A673 (cell line): Measurements from ENCODE around the gene SUFU. TPM values are rescaled to one million over a fixed set of nuclear protein-coding genes. Genes with fewer than 3 reads are reported as not detected.

Source experiments
- BruUV-seq: library from RNA; stranded (reverse); fragments of 400-500 nt; replicated peaks from 2 replicates; lab custom pipeline; 2021; lab: Mats Ljungman, UMichigan
- CTCF ChIA-PET: fragments of 300-600 bp; sonication (Branson Sonifier 250); formaldehyde crosslinking; loops from one replicate; lab custom pipeline; 2022; ENCODE audit warnings: antibody characterized with exemption; lab: Charles Lee
- POLR2A ChIA-PET: fragments of 300-600 bp; sonication (Branson Sonifier 250); formaldehyde crosslinking; loops from one replicate; lab custom pipeline; 2022; ENCODE audit warnings: antibody characterized with exemption; ENCODE audit not compliant: low non-redundant PET; lab: Charles Lee
- DNase-seq: peaks from one replicate; pipeline ENCODE4 v3.0.0-alpha.2; 2015; ENCODE audit warnings: low spot score
- H3K27ac ChIP-seq: fragments of 200-600 bp; sonication (generic); 2 replicates; pipeline ENCODE4 v1.5.1; 2016; ENCODE audit warnings: mixed run types, low read depth, mild to moderate bottlenecking, mixed read lengths, antibody characterized with exemption, low read length; ENCODE audit not compliant: poor library complexity, severe bottlenecking
- H3K27me3 ChIP-seq: fragments of 200-600 bp; sonication (generic); replicated peaks from 2 replicates; pipeline ENCODE4 v1.6.1; 2017; ENCODE audit warnings: mixed run types, low read depth, mild to moderate bottlenecking, mixed read lengths, antibody characterized with exemption, low read length; ENCODE audit not compliant: insufficient read depth, poor library complexity
- H3K36me3 ChIP-seq: fragments of 200-600 bp; sonication (generic); 2 replicates; pipeline ENCODE4 v1.6.1; 2016; ENCODE audit warnings: mixed run types, mild to moderate bottlenecking, mixed read lengths, antibody characterized with exemption, low read length; ENCODE audit not compliant: insufficient read depth, poor library complexity, severe bottlenecking
- H3K4me1 ChIP-seq: fragments of 200-600 bp; sonication (generic); 2 replicates; pipeline ENCODE4 v1.6.1; 2017; ENCODE audit warnings: mixed run types, mild to moderate bottlenecking, mixed read lengths, antibody characterized with exemption, low read length; ENCODE audit not compliant: insufficient read depth, poor library complexity, severe bottlenecking
- H3K4me3 ChIP-seq: fragments of 200-600 bp; sonication (generic); 2 replicates; pipeline ENCODE4 v1.5.1; 2016; ENCODE audit warnings: low read depth, mixed run types, mild to moderate bottlenecking, mixed read lengths, low read length; ENCODE audit not compliant: poor library complexity, severe bottlenecking
- H3K9me3 ChIP-seq: fragments of 200-600 bp; sonication (generic); 2 replicates; pipeline ENCODE4 v1.6.1; 2016; ENCODE audit warnings: mixed run types, low read depth, mild to moderate bottlenecking, mixed read lengths, antibody characterized with exemption, low read length; ENCODE audit not compliant: poor library complexity, severe bottlenecking
- CTCF ChIP-seq: fragments of 300-800, 200-600 bp; sonication (generic); conservative IDR thresholded peaks from 2 replicates; pipeline ENCODE4 v1.5.1; 2017; ENCODE audit warnings: low read depth, mild to moderate bottlenecking, antibody characterized with exemption, low read length, moderate library complexity, mixed read lengths
- EZH2 ChIP-seq: fragments of 200-600 bp; sonication (generic); IDR thresholded peaks from 2 replicates; pipeline ENCODE4 v1.6.1; 2017; ENCODE audit warnings: borderline replicate concordance, low read depth, mild to moderate bottlenecking, mixed read lengths, antibody characterized with exemption, low read length; ENCODE audit not compliant: poor library complexity, severe bottlenecking
- intact Hi-C: fragments of 100-400 bp; cut with micrococcal nuclease; formaldehyde crosslinking; loops from one replicate; pipeline ENCODE4 v1.10.0; 2022; ENCODE audit not compliant: unreplicated experiment
- total RNA-seq: library from RNA; stranded (reverse); gene quantifications from 2 replicates; pipeline ENCODE4 v1.2.3, GENCODE V29; 2021

The SUFU gene
- total RNA-seq, 1 experiment from 2014 or later = 20.5 TPM

- Histone ChIP-seq H3K9me3 (no peaks in the 10 kb centered on the region), H3K36me3 (peaks cover 25% of the 10 kb centered on the region), H3K4me1 (no peaks in the 10 kb centered on the region), H3K27me3 (no peaks in the 10 kb centered on the region), H3K27ac (no peak overlapping the region), H3K4me3 (no peak overlapping the region)
- intact Hi-C loops = no loop called here
- TF ChIP-seq CTCF (no peak), EZH2 (no peak)
- CTCF ChIA-PET = interaction anchor here (0.6 to 0.7 kb wide), 2 partner anchors 12 to 32 kb away, joined by 4 to 8 read pairs; no protein-coding TSS in a partner anchor
- no TSS peak for BruUV-seq
- POLR2A ChIA-PET = no interaction called here
- DNase-seq = no peak
Observed at GRCh38 chr10:102475451-102476040, 28.2 kb upstream of the SUFU start.

DNA sequence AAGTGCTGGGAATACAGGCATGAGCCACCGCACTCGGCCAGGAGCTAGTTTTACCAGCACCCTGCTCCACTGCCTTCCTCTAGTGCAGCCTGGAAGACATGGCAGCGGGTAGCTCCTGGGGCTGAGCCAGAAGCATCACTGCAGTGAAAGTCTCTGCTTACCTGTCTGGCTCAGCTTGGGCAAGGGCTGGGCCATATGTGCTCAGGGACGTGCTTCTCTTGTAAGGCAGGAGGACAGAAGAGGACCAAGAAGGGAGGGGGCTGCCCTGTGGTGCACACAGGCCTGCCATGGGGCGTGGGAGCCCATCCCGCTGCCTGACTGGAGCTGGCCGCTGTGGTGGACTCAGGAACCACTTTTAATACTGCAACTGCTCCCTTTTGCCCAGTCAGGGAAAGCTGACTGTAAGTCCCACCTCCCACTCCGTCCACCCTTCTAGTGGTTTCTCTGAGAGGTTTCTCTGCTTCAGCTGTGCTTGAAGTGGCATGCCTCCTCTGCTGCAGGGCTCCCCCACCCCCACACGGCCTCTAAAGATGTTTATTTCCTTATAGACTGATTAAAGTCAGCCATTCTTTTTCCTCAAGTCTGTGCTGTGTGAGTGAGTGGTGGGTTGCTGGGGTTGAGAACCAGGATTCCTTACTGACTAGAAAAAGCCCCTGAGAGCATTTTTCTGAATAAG is 27.2 kb upstream of the SUFU start:
- H3K4me1 ChIP-seq = no peaks in the 10 kb centered on the region
- CTCF ChIA-PET = no interaction called here
- TSS peak; percentile 16 for BruUV-seq
- POLR2A ChIA-PET = no interaction called here
- intact Hi-C loops = no loop called here
- H3K9me3 ChIP-seq = no peaks in the 10 kb centered on the region
- TF ChIP-seq CTCF (no peak), EZH2 (no peak)
- peaks cover 27% of the 10 kb centered on the region for H3K36me3 ChIP-seq
- no peak overlapping the region for H3K4me3 ChIP-seq
- H3K27me3 ChIP-seq = no peaks in the 10 kb centered on the region
- no peak for DNase-seq
- no peak overlapping the region for H3K27ac ChIP-seq

GRCh38 chr10:102479651-102480050 is 24.1 kb upstream of the SUFU start:
- ChIA-PET POLR2A (no interaction called here), CTCF (interaction anchor here (0.5 kb wide), 1 partner anchor 21 kb away, joined by 4 read pairs; no protein-coding TSS in a partner anchor)
- H3K9me3 ChIP-seq = no peaks in the 10 kb centered on the region
- no TSS peak for BruUV-seq
- no peak overlapping the region for H3K27ac ChIP-seq
- TF ChIP-seq CTCF = no peak
- TF ChIP-seq EZH2 = no peak
- H3K4me1 ChIP-seq = no peaks in the 10 kb centered on the region
- peaks cover 58% of the 10 kb centered on the region for H3K36me3 ChIP-seq
- no peaks in the 10 kb centered on the region for H3K27me3 ChIP-seq
- no peak overlapping the region for H3K4me3 ChIP-seq
- intact Hi-C loops = loop anchor here (1.0 to 5.0 kb wide), 3 partner anchors 85 to 251 kb away; no protein-coding TSS in a partner anchor
- no peak for DNase-seq
